GM18873 (cell line): ENCODE data around the gene PRR19.
A peak's percentile ranks its signal among the peaks of the same experiment; 100 is the strongest.
"Not testable (repeated sequence)": the region's sequence is repeated elsewhere in the genome, so short reads cannot be mapped to it uniquely, and the experiment has no call there.

Source experiments
- ATAC-seq: cut with Tn5 transposase; IDR thresholded peaks from one replicate; pipeline ENCODE4 v1.9.1; 2021; ENCODE audit warnings: mild to moderate bottlenecking, moderate library complexity, moderate number of reproducible peaks; ENCODE audit not compliant: unreplicated experiment, low FRiP score

Gene PRR19

GRCh38 chr19:42301646-42302203, at the start of gene PRR19:
Gene PRR19 (plus strand): TSS chr19:42302132. CDS start chr19:42309585, 7,453 bp downstream.
- no peak for ATAC-seq

GRCh38 chr19:42252365-42253244, 49.3 kb upstream of the PRR19 start:
- ATAC-seq, result no peak

- ATAC-seq, result no peak
Measured at GRCh38 chr19:42253245-42254088, 48.5 kb upstream of the PRR19 start.

DNA sequence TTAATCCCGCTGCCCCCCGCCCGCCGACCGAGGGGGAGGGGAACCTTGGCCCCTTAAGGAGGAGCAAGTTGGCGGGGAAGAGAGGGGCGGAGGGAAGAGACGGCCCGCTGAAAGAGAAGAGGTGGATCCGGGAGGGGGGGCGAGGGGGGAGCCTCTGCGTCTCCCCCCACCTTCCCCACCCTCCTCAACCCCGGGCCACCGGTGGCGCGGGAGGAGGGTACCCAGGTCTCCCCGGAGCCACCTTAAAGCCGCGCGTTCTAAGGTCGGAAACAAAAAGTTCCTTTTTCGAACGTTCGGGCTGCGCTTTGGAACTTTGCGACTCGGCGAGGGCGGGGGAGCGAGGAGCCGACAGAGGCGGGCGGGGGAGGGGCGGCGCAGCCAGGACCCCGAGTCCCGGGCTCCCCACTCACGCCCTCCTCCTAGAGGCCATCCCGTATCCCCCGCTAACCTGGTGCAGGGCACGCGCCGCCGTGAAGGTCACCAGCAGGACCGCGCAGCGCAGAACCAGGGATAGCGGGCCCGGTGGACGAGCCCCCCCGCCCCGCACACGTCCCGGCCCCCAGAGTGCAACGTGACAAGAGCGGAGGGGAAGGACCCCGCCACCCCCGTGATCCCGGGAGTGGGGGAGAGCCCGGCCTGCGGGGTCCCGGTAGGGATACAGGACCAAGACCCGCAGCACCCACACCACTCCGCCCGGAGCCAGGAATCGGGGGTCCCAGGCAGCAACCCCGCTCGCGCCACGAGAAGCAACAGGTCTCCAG, 47.7 kb upstream of the PRR19 start:
- ATAC-seq, result no peak

GRCh38 chr19:42254850-42255765, 46.8 kb upstream of the PRR19 start, which contains the start of gene ERF:
Gene ERF (minus strand): TSS chr19:42255128. CDS start chr19:42254999, 129 bp downstream.
- no peak for ATAC-seq

DNA sequence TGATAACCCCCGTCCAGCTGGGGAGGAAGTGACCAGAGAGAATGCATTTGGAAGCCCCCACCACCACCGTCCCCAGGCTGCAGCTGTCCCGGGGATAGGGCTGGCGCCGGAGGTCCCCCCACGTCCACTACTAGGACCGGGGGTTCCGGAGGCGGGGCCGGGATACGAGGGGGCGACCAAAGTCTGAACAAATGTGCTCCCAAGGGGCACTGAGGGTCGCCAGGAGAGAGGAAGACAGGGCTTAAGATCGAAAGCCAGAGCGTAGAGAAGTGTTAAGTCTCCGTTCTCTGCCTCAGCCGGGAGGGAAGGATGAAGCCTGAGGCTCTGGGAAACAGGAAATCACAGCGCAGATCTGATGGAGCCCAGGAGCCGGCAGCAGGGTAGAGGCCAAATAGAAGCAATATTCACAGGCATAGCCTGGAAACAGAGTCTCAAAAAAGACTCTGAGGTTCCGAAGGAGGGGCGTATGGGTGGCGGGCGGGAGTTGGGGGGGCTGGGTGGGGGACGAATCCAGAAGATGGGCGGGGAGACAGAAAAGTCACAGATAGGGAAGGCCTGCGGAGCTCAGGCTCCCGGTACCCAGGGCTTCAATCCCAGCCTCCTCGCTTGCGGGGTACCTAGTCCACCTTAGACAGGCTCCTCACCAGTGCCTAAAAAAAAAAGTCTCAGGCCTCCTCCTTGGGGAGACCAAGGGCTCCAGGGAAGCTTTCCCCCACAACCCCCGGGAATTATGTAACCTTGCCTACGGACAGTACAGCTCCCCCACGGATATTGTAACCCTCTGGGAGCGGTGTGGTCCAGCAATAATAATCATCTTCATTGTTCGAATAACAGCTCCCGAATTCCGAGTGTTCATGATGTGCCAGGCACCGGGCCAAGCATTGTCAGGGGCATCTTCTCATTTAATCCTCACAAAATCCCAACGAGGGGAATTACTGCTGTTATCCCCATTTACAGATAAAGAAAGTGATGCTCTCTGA, 45.9 kb upstream of the PRR19 start:
- no peak for ATAC-seq

GRCh38 chr19:42257842-42258241, 44.1 kb upstream of the PRR19 start:
- ATAC-seq, result not testable (repeated sequence)

- ATAC-seq, result no peak
Measured at GRCh38 chr19:42261763-42262162, 40.2 kb upstream of the PRR19 start.

DNA sequence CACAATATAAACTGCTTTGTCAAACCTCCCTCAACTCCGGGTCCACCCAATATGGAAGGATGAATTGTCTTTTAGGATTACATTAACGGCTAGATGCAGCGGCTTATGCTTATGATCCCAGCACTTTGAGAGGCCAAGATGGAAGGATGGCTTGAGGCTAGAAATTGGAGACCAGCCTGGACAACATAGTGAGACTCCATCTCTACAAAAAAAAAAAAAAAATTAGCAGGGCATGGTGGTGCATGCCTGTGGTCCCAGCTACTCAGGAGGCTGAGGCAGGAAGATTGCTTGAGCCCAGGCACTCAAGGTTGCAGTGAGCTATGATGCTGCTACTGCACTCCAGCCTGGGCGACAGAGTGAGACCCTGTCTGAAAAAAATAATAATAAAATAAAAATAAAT, 35.8 kb upstream of the PRR19 start:
- not testable (repeated sequence) for ATAC-seq

DNA sequence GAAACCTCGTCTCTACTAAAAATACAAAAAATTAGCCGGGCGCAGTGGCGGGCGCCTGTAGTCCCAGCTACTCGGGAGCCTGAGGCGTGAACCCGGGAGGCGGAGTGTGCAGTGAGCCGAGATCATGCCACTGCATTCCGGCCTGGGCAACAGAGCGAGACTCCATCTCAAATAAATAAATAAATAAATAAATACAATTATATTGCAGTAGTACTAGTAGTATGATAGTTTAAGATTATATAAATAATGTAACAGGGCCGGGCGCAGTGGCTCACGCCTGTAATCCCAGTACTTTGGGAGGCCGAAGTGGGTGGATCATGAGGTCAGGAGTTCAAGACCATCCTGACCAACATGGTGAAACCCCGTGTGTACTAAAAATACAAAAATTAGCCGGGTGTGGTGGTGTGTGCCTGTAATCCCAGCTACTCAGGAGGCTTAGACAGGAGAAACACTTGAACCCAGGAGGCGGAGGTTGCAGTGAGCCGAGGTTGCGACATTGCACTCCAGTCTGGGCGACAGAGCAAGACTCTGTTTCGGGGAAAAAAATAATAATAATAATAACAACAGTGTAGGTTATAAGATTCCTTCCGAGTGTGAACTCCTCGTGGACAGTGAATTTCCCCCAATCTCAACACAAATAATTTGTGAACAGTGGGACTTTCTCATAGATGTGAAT, 34.9 kb upstream of the PRR19 start:
- not testable (repeated sequence) for ATAC-seq

DNA sequence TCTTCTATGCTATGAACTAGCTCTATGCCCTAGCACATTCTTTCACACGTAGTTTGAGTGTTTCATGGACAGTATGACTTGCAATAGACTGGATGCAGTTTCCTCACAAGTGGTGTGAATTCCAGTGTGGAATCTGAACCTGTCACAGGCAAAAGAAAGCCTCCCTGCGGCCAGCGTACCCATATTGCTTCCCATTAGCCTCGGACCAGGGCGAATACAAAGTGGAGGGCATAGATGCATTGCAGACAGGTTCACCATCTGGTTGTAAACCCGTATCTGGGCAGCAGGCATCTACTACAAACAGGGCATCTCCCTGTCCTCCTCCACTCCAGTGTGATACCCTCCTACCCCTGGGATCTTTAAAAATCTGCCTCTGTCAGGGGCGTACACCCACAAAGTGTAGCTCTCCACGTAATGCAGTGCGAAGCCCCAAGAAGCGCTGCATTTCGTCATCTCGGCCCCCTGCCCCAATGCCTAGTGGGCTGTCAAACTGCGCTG, 34.2 kb upstream of the PRR19 start:
- ATAC-seq, result no peak

DNA sequence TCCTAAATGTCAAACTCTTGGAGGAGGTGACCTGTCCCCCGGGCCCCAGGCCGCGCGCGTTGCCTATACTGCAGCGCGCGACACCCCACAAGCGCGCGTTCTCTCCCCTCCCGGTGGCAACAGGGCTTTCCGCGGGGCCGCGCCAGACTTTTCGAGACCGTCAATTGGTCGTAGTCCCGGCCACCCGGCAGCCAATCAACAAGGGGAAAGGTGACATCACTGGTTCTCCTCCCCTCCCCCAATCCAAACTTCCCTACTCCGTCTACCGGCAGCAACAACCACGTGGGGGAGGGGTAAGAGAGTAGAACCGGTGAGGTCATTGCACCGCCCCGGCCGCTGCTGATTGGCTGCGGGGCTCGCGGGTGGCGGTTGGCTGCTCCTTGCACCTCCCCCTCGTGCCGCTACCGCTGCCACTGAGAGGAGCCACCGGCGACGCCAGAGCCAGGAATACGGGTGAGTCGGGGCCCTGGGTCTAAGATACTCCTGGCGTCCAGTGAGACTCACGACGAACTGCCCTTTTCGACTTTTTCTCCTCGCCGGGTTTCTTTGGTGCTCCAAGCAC, 33.7 kb upstream of the PRR19 start:
- peak; percentile 44 for ATAC-seq

DNA sequence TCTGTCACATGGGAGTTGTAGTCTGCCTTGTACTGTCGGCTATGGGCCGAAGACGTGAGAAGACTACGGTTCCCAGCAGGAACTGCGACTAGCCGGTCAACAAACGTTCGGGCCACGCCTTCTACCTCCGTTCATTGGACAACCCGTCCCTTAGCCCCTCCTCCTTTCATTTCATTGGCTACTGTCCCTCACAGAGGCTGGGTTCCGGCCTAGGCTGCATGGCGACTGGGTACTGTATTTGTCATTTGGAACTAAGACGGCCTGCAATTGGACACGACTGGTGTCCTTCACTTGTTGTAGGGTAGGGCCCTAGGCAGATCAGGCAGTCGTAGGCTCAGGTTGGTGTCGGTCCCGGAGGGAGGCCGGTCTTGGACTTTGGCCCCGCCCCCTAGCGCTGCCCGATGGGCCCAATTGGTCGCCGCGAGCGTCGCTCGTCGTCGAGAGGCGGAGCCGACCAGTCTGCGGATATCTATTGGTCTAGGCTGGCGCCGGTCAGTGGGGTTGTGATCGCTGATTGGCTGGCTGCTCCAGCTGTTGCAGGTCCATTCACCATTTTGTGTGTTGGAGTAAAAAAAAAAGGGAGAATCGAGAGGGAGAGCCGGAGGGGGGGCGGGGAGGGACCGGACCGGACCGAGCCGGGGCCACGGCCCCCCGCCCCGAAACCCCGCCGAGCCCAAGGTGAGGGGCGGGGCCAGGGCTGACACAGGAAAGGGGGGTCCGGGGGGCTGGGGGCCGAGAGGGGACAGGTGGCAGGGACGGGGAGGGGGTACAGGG, 33.0 kb upstream of the PRR19 start, which contains the start of gene CIC:
Gene CIC (plus strand): TSS at position 549 of the 774 bp plus-strand sequence. CDS start 2,532 bp downstream, outside the sequence.
- peak; percentile 73 for ATAC-seq

DNA sequence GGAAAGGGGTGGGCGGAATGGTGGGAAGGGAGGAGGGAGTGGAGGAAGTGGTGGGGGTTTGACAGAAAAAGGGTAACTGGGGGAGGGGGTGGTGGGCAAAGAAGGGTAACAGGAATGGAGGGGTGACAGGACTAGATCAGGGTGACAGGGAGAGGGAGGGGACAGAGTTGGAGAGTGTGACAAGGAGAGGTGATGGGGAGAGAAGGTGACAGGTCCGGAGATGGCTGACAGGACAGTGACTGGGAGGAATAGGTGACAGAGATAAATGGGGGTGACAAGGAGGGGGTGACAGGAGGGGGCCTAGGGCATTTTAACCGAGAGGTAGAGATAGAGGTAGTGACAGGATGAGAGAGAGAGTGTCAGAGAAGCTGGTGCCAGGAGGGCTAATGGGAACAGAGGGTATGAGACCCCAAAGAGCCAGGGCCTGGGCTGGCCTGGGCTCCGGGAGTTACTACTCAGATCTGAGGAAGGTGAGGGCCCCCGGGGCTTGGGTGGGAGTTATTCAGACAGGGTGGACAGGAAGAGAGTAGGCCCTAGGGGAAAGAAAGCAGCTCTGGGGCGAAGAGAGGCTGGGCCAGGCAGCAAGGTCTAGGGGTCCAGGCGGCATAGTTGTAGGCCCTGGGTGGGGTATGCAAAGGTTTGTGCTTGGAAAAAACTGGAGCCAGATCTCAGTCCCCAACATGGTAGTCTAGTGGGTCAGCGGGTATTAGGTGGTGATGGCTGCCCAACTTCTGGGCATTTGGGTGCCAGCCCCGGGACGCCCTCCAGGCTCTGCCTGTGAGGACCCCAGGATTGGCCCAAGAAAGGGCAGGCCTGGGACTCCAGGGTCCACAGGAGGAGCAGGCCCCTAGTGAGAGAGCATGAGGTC, 32.2 kb upstream of the PRR19 start:
- ATAC-seq, result no peak
